HG02642 (cell line): ENCODE measurements around the gene STEAP2.
"Not testable (repeated sequence)": the region's sequence is repeated elsewhere in the genome, so short reads cannot be mapped to it uniquely, and the experiment has no call there.

Source experiments
- ATAC-seq: cut with Tn5 transposase; IDR thresholded peaks from one replicate; pipeline ENCODE4 v1.9.1; 2021; ENCODE audit warnings: mild to moderate bottlenecking; ENCODE audit not compliant: unreplicated experiment, poor library complexity

The STEAP2 gene

DNA sequence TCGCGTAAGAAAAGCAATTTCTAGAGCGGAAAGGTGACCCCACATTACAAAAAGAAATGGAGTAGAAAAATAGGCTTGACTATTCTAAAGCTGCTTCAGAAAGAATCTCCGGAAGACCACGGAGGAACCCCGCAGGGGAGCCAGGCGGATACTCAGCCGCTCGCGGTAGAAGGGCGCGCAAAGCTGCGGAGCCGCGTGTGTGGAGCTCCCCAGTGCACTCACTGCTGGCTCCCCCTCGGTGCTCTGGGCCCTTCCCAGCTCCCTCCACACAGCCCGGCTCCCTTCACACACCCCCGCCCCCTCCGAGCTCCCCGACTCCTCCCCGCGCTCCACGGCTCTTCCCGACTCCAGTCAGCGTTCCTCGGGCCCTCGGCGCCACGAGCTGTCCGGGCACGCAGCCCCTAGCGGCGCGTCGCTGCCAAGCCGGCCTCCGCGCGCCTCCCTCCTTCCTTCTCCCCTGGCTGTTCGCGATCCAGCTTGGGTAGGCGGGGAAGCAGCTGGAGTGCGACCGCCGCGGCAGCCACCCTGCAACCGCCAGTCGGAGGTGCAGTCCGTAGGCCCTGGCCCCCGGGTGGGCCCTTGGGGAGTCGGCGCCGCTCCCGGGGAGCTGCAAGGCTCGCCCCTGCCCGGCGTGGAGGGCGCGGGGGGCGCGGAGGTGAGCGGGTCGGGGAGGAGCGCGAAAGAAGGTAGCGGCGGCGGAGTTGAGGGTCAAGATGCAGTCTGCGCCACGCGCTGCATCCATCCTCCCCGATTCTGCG, at the start of gene STEAP2:
Gene STEAP2 (plus strand): TSS at position 350 of the 758 bp plus-strand sequence. CDS start 13,343 bp downstream, outside the sequence.
- ATAC-seq: peak; percentile 95

DNA sequence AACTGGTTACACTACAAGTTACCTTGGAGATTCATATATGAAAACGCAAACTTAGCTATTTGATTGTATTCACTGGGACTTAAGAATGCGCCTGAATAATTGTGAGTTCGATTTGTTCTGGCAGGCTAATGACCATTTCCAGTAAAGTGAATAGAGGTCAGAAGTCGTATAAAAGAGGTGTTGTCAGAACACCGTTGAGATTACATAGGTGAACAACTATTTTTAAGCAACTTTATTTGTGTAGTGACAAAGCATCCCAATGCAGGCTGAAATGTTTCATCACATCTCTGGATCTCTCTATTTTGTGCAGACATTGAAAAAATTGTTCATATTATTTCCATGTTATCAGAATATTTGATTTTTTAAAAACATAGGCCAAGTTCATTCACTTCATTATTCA, 48.0 kb upstream of the STEAP2 start:
- no peak for ATAC-seq

DNA sequence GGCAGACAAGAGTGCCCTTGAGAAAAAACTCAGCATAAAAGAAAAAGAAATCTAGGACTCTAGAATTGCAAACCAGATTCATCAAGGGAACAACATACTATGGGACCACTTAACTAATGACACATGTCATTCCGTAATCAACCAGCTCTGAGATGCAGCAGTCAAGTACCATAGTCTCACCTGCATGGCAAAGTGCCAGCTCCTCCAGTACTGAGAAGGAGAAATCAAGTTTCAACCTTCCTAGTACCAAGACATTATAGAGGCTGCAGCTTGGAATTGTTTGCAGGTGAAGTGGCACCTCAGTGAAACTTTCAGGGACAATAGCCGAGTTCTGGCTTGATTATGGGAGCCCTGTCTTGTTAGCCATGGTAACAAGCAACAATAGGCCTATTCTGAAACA, 45.8 kb upstream of the STEAP2 start:
- ATAC-seq: no peak

DNA sequence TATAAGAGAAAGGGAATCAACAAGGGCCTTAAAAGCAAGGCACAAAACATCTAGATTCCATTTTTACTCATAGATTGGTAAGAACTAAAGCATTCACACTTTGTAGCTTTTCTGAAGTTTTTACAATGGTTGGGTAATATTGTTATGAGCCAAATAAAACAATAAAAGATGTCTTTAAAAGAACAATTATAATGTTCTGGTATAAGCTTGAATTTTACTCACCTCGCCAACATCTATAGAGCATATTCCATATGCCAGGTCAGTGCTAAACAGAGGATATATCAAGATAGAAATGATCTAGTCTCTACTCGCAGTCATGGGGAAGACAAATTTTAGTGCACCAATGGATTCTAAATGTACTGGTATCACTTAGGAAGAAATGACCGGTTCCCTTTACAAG, 45.4 kb upstream of the STEAP2 start:
- no peak for ATAC-seq

DNA sequence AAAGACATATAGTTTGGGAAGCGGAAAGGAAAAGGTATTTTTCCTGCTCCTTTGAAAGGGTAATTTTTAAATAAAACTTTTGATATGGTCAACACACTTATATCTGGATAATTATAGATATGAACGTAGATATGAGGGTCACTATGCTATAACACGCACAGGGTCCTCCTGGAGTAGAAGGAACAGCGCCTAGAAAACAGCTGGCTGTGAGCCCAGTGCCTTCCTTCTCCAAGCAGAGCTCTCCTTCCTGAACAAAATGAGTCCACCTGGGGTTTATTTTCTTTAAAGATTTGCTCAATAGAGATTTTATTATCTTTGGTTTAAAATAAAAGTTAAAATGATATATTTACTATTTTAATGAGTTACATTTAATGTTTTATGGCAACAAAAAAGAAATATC, 44.2 kb upstream of the STEAP2 start:
- ATAC-seq: no peak

DNA sequence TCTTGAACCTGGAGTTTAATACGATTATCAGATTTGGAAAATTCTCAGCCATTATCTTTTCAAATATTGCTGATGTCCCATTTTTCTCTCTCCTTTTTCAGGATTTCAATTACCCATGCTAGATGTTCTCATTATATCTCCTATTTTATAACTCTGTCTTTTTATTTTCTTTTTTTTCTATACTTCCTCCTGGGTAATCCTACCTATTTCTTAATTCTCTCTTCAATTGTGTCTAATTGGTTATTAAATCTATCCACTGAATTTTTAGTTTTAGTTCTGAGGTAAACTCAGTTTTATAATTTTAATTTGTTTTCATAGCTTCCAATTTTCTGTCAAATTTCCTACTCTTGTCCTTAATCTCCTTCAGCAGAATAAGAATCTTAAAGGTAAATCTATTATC, 41.6 kb upstream of the STEAP2 start:
- ATAC-seq: no peak

DNA sequence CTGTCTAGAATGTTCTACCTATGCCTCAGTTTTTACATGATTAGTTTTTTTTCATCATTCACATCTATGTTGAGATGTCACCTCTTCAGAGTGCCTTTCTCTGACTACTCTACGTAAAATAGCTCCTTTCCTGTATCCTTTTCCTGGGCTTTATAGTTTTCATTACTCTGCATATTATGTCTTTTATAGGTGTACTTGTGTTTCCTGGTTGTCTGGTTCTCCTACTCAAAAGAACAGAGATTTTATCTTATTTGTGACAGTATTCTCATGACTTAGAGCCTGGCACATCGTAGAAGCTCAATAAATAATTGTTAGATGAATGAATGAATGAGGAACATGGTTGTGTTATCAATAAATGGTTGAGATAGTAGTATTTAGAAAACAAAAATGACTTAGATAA, 39.4 kb upstream of the STEAP2 start:
- ATAC-seq: no peak

DNA sequence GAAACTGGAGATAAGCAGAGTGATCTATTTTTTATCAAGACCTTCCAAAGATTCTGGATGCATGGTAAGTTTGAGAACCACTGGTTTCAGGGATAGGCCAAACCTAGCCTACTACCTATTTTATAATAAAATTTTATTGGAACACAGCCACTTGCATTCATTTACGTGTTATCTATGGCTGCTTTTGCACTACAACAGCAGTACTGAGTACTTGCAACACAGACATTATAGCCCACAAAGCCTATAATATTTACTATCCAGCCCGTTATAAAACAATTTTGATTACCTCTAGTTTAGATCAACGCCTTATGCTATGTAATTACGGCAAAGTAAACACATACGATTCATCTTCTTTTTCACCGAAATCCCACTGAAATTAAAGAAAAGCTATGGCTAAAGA, 38.9 kb upstream of the STEAP2 start:
- no peak for ATAC-seq

DNA sequence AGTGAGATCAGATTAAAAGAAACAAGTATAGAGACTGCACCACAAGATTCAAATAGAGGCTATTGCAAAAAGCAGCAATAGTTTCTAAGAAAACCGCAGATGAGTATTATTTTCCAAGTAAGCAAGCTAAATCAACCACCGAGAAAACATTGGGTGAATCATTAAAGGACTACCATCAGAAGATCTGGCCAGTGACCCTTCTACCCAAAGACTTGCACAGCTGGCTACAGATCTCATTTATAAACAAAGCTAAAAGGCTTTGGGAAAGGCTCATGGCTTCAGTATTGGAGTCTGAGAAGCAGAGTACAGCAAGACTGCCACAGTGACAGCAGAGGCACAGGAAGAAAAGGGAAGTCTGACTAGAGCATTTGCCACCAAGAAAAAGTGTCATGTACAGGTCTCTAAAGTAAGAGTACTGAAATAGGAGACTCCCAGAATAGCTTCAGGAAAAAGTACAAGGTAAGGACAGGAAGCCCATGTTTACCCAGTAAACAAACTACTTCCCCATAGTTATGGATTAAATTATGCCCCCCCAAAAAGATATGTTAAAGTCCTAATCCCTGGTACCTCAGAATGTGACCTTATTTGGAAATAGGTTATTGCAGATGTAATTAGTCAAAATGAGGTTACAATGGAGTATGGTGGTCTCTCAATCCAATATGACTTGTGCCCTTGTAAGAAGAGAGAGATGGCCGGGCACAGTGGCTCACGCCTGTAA, 38.3 kb upstream of the STEAP2 start:
- ATAC-seq: peak; percentile 89

DNA sequence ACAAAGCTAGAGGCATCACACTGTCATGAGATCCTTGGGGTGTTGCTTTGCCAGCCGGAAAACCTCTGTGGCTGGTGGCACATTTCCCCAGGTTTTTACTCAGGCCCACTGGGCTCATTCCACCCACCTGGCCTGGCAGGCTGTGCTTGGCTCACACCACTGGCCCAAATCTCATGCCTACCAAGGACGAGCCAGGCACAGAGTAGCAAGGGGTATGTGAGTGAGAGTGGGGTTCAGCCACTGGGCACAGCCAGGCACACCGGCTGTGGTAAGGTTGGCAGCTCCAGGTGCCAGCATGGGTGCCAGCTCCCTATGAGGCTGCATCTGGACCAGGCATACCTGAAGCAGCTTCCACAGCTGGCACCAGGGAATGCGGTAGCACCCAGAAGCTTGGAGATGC, 35.9 kb upstream of the STEAP2 start:
- no peak for ATAC-seq

DNA sequence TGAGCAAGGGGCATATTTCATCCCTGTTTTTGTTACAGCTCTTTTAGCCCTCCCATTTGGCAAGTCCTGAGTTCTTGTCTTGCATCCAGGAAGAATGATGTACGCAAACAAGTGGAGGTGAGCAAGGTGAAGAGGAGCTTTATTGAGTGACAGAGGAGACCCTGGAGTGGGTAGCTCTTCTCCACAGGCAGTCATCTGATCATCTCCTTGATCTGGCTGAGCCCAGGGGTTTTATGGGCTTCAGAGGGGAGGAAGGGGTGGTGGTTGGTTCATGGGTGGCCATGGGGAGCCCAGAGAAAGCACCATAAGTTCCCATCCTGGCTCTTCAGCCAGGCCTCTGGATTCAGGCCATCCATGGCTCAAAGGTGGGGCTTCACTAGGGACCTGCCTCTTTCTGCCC, 35.3 kb upstream of the STEAP2 start:
- no peak for ATAC-seq

DNA sequence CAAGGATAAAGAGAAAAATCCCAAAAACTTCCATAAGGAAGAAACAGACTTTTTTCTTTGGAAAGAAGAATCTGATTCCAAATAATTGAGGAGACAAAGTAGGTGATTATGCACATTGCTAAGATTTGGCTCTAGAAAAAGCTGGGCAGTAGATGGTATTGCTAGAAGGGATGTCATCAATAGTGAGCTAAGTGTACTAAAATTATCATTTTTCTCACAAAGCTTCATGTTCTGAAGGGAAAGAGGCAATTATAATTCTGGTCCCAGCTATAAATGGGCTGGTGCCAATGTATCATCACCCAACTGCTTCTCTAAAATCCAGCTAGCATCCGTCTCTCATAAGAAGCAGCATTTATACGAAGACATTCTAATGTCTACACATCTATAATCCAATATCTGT, 33.4 kb upstream of the STEAP2 start:
- ATAC-seq: no peak

DNA sequence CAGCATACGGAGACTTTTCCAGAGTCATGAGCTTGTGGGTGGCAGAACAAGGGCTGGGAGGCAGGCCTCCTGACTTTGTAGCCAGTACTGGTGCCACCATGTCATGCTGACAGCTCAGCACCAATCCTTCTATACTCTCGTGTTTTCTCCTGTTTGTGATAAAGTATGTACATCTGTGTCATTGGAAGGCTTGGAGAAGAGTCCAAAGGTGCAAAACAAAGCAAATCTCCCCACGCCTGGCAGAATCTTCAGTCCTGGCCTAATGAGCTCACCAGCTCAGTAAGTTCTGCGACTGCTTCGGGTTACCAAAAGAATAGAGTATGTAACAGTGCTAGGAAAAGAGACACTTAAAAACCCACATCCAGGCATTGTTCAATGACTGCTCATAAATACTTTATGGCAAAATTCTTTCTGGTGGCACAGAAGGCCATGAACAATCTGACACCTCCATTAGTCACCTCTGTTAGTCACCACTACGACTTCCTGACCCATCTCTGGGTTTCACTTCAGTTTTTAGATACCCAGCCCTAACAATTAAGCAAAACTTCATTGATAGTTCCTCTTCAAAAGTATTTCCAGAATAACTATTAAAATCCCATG, 32.8 kb upstream of the STEAP2 start:
- peak; percentile 90 for ATAC-seq

DNA sequence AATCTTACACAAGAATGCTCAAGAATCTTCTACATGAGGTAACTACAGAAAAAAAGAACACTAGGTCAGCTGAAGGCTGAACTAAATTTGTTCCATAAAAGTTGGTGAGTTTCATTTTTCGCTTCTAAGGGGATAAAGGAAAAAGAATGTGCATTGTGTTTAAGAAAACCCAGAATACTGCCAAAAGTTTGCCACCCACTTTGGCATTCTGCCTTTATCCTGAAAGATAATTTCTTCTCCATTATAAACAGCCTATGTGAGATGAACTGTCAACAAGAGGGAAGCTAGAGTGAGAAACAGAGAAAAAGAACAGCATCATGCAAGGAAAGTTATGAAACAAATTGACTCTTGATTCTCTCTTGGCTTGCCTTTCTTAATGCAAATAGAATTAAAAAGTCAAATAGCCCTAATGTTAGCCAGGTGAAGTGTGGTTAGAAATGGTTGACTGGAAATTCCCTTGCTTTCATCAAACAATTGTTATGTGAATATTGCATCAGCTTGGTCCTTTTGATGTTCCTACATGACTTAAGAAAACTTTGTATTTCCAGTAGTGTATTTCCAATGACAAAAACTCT, 31.4 kb upstream of the STEAP2 start:
- no peak for ATAC-seq

DNA sequence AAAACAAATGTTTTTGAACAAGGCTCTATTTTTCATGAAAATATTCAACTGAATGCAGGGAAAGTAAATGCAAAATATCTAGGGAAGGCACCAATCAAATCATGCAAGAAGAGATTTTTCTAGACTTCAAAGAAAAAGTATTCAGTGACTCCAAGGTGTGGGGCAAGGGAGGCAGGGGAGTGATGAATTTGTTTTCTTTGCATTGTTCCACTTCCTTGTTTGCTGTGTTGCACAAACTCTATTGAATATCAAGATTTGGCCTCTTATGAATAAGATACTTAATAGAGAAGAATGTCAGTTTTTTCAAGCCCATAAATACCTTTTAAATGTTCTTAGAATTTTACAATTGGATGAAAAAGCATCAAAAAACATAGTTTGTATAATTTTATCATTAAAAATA, 30.9 kb upstream of the STEAP2 start:
- no peak for ATAC-seq

DNA sequence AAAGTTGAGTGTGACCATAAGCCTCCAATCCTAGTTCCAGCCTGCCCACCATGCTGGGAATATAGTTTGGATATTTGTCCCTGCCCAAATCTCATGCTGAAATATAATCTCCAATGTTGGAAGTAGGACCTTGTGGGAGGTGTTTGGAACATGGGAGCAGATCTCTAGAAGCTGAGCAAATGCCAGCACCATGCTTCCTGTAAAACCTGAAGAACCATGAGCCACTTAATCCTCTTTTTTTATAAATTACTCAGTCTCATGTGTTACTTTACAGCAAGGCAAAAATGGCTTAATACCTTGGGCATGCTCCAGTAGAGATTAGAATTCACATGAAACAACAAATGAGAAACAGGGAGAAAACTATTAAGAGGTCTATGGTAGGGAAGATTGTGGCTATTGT, 30.1 kb upstream of the STEAP2 start:
- no peak for ATAC-seq

DNA sequence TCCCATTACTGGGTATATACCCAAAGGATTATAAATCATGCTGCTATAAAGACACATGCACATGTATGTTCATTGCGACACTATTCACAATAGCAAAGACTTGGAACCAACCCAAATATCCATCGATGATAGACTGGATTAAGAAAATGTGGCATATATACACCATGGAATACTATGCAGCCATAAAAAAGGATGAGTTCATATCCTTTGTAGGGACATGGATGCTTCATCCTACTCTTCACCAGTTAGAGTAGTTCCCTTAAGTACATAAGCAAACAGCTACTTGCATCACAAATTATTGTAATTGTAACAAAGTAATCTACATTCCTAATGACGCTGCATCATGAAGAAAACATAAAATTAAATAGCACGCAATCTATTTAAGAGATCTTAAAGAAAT, 25.2 kb upstream of the STEAP2 start:
- not testable (repeated sequence) for ATAC-seq

DNA sequence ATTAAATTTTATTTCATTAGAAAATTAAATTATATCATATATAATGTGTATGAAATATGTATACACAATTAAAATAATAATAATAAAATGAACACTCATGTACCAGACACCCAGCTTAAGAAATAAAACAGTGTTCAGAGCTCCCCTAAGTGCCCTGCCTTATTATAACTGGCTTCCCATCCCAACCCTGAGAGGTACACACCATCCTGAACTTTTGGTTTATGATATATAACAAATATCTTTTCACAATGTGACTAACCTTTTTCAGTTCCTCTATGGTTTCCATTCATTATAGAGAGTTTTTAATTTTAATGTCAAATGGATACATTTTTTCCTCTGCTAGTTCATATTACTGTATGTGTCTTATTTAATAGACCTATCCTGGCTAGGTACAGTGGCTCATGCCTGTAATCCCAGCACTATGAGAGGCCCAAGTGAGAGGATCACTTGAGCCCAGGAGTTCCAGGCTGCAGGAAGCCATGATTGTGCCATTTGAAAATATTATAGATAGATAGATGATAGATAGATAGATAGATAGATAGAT, 24.0 kb upstream of the STEAP2 start:
- ATAC-seq: no peak

DNA sequence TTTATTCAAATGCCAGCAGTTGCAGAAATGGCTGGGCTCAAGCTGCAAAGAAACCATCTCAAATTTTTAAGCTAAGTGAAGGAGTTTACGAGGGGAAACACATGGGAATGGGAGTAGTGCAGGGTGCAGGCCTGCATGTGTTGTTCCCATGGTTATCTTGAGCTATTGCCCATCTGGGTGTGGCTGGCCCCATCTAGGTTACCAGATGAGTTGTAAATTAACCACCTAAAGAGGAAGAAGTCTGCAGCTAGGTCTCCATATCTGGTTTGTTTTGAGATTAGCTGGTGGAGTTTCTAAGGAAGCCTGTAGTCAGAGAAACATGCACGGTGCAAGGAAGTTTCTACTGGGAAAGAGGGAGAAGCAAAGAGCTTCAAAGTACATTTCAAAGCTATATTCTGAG, 23.3 kb upstream of the STEAP2 start:
- peak; percentile 93 for ATAC-seq

DNA sequence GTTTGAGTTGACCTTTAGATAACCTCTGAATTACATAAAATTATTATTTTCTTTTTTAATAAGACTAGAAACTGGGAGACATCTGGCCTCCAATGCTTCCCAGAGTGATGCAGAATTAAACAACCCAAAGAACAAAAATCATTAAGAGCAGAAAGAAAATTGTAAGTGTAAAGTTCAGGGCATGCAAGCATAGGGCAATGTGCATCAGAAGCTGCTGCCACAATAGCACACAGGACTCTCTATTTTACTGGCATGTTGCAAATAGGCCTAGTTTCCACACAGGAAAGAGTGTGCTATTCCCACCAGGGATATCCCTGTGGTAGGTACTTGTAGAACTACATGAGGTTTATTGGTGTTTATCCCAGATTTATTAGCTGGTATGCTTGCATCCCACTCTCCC, 20.5 kb upstream of the STEAP2 start:
- ATAC-seq: no peak

DNA sequence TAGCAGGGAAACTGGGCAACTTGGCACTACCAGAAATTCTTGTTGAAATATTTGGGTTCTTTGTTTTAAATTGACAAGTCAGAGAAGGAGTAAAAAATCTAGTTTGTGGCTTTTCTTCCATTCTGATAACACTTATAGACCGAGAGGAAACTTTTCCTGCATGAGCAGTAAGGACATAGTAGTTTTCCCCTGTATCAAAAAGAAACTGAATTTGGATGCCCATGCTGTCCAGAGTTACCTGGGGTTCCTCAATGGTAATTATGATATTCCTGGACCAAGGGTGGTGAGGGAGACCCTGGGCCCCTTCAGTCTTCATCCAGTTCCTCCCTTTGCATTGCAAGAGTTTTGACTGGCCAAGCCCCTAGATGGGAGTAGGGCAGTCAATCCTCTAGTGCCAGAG, 19.9 kb upstream of the STEAP2 start:
- no peak for ATAC-seq
